CD14-positive monocyte (primary cell): ENCODE results near the gene PECR. TPM values are rescaled to one million over a fixed set of nuclear protein-coding genes. Genes with fewer than 3 reads are reported as not detected.
A peak's percentile ranks its signal among the peaks of the same experiment; 100 is the strongest.

Source experiments
- DNase-seq, 3 donors: peaks; one replicate each; pipeline ENCODE4 v3.0.0-alpha.2; 2011 to 2022
- H2AFZ ChIP-seq: 2 replicates; pipeline ENCODE4 v1.6.0; 2012; ENCODE audit warnings: mild to moderate bottlenecking, low read depth, low read length, inconsistent platforms; ENCODE audit not compliant: insufficient read depth, poor library complexity, severe bottlenecking
- H3K27ac ChIP-seq, 2 donors: 1 replicate in 1 of 2; 2 replicates in 1 of 2; pipeline ENCODE4 v1.5.1; 2012 to 2013; ENCODE audit warnings: low read length in 2 of 2, control low read depth in 1 of 2, inconsistent platforms in 1 of 2, low read depth in 1 of 2, mild to moderate bottlenecking in 1 of 2
- H3K27me3 ChIP-seq, 2 donors: one replicate each; pipeline versions ENCODE4 v1.6.0 to v1.6.1; 2011 to 2013; ENCODE audit warnings: low read length in 2 of 2; ENCODE audit not compliant: control insufficient read depth in 2 of 2, insufficient read depth in 2 of 2
- H3K36me3 ChIP-seq, 2 donors: replicated peaks in 1 of 2; 1 replicate in 1 of 2; 2 replicates in 1 of 2; pipeline versions ENCODE4 v1.5.1 to v1.6.1; 2012 to 2013; ENCODE audit warnings: low read length in 2 of 2, control low read depth in 1 of 2, inconsistent platforms in 1 of 2, mild to moderate bottlenecking in 1 of 2; ENCODE audit not compliant: insufficient read depth in 2 of 2, control insufficient read depth in 1 of 2
- H3K4me1 ChIP-seq, 2 donors: 1 replicate in 1 of 2; 2 replicates in 1 of 2; pipeline versions ENCODE4 v1.5.1 to v1.6.1; 2012 to 2013; ENCODE audit warnings: low read length in 2 of 2, control low read depth in 1 of 2, inconsistent platforms in 1 of 2, mild to moderate bottlenecking in 1 of 2, moderate library complexity in 1 of 2; ENCODE audit not compliant: insufficient read depth in 2 of 2, control insufficient read depth in 1 of 2
- H3K4me2 ChIP-seq: replicated peaks from 2 replicates; pipeline ENCODE3; 2012; ENCODE audit warnings: low read length, moderate library complexity, mild to moderate bottlenecking; ENCODE audit not compliant: poor library complexity, severe bottlenecking; ENCODE audit errors: extremely low read depth
- H3K4me3 ChIP-seq, 3 experiments: fragments of 200-600 bp in 1 of 3; sonication (generic) in 1 of 3; replicated peaks in 1 of 3; 1 replicate in 2 of 3; 2 replicates in 1 of 3; pipeline ENCODE4 v1.5.1; 2011 to 2013; ENCODE audit warnings: low read length in 3 of 3, mild to moderate bottlenecking in 3 of 3, control low read depth in 2 of 3, low read depth in 2 of 3, inconsistent platforms in 1 of 3, moderate library complexity in 1 of 3
- H3K79me2 ChIP-seq: 2 replicates; pipeline ENCODE4 v1.6.0; 2012; ENCODE audit warnings: mild to moderate bottlenecking, control low read depth, inconsistent platforms, low read length, moderate library complexity; ENCODE audit not compliant: insufficient read depth
- H3K9ac ChIP-seq: 2 replicates; pipeline ENCODE4 v1.6.0; 2017; ENCODE audit warnings: low read length, mild to moderate bottlenecking; ENCODE audit not compliant: insufficient read depth, poor library complexity, severe bottlenecking
- H3K9me3 ChIP-seq, 2 donors: replicated peaks in 1 of 2; 1 replicate in 1 of 2; 2 replicates in 1 of 2; pipeline versions ENCODE4 v1.5.1 to v1.6.1; 2012 to 2013; ENCODE audit warnings: low read length in 2 of 2, control low read depth in 1 of 2; ENCODE audit not compliant: control insufficient read depth in 1 of 2, insufficient read depth in 1 of 2
- H4K20me1 ChIP-seq: 2 replicates; pipeline ENCODE4 v1.6.0; 2012; ENCODE audit warnings: mild to moderate bottlenecking, low read length, control low read depth, moderate library complexity; ENCODE audit not compliant: insufficient read depth
- H3K27ac Mint-ChIP-seq, 7 donors: one replicate each; pipeline ENCODE4 v1.8.0; 2020; ENCODE audit warnings: mild to moderate bottlenecking in 7 of 7, mixed read lengths in 7 of 7, moderate library complexity in 6 of 7, inconsistent platforms in 2 of 7
- H3K27me3 Mint-ChIP-seq, 3 donors: one replicate each; pipeline ENCODE4 v1.8.0; 2021 to 2022; ENCODE audit warnings: low read depth in 3 of 3, mild to moderate bottlenecking in 3 of 3, mixed read lengths in 3 of 3, moderate library complexity in 3 of 3, inconsistent platforms in 1 of 3
- H3K36me3 Mint-ChIP-seq, 2 donors: one replicate each; pipeline ENCODE4 v1.8.0; 2020; ENCODE audit warnings: mixed read lengths in 2 of 2, inconsistent platforms in 1 of 2, mild to moderate bottlenecking in 1 of 2
- H3K4me1 Mint-ChIP-seq: one replicate; pipeline ENCODE4 v1.8.0; 2020; ENCODE audit warnings: mild to moderate bottlenecking, mixed read lengths
- H3K4me3 Mint-ChIP-seq, 2 donors: one replicate each; pipeline ENCODE4 v1.8.0; 2020; ENCODE audit warnings: mild to moderate bottlenecking in 2 of 2, mixed read lengths in 2 of 2, moderate library complexity in 1 of 2
- H3K9me3 Mint-ChIP-seq, 7 donors: one replicate each; pipeline ENCODE4 v1.8.0; 2020 to 2022; ENCODE audit warnings: mixed read lengths in 7 of 7, mild to moderate bottlenecking in 6 of 7, moderate library complexity in 6 of 7, inconsistent platforms in 2 of 7
- CTCF ChIP-seq: fragments of 200-600 bp; IDR thresholded peaks from one replicate; pipeline ENCODE4 v1.8.0; 2022; ENCODE audit warnings: antibody characterized with exemption, mild to moderate bottlenecking
- WGBS: methylation state at CpG from one replicate; pipeline ENCODE4 v1.1.5; 2013; ENCODE audit warnings: missing lambda C conversion rate; ENCODE audit not compliant: insufficient coverage; 5-methylcytosine and 5-hydroxymethylcytosine counted together
- intact Hi-C, 2 donors: fragments of 100-400 bp; cut with micrococcal nuclease; formaldehyde crosslinking; loops; one replicate each; pipeline versions ENCODE4 v1.15.0 to v1.15.1; 2023
- polyA plus RNA-seq, 3 donors: library from polyadenylated mRNA; depleted of rRNA in 1 of 3; unstranded in 2 of 3; stranded (reverse) in 1 of 3; fragments of 300-500 nt in 2 of 3; fragments of >200 nt in 1 of 3; fragmentation: Illumina TruSeq in 2 of 3; gene quantifications; 1 replicate in 2 of 3; 2 replicates in 1 of 3; pipeline ENCODE4 v1.2.3, GENCODE V29; 2012 to 2021

Gene PECR
- polyA plus RNA-seq, 3 donors = 7.4 to 16.9 (median 12.3) TPM

DNA sequence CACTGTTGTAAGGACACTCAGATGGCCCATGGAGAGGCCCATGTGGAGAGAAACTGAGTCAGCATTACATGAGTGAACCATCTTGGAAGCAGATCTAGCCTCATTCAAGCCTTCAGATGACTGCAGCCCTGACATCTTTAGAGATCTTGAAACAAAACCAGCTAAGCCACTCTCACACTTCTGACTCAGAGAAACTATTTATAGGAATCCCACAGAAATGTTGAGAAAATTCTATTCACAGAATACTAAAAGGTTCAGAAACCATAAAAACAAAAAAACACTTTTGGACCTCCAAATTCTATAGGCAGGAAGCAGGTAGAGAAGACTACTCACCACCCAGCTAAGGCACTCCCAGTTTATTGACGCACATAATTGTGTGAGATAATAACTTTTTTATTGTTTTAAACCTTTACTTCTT, 8.8 kb upstream of the PECR start:
- H3K79me2 ChIP-seq = no peaks in the 10 kb centered on the region
- no peak overlapping the region for H3K27ac ChIP-seq
- DNase-seq = no peak
- Mint-ChIP-seq H3K27me3 (peaks cover 0 to 4% (median 0%) of the 10 kb centered on the region in 3 donors), H3K27ac (no peak overlapping the region), H3K4me1 (peaks cover 10% of the 10 kb centered on the region), H3K9me3 (peaks cover 0 to 2% (median 0%) of the 10 kb centered on the region in 7 donors), H3K4me3 (no peak overlapping the region), H3K36me3 (peaks cover 0 to 4% of the 10 kb centered on the region in 2 donors)
- H3K4me2 ChIP-seq = no peak overlapping the region
- no peak for TF ChIP-seq CTCF
- H3K36me3 ChIP-seq = no peaks in the 10 kb centered on the region
- H3K4me1 ChIP-seq = no peaks in the 10 kb centered on the region
- intact Hi-C loops = no loop called here
- no peak overlapping the region for H2AFZ ChIP-seq
- no peaks in the 10 kb centered on the region for H3K9me3 ChIP-seq
- no peaks in the 10 kb centered on the region for H4K20me1 ChIP-seq
- no peaks in the 10 kb centered on the region for H3K27me3 ChIP-seq
- no peak overlapping the region for H3K4me3 ChIP-seq
- WGBS = no CpG with 5 or more reads among the region's 1 CpG
- no peak overlapping the region for H3K9ac ChIP-seq

DNA sequence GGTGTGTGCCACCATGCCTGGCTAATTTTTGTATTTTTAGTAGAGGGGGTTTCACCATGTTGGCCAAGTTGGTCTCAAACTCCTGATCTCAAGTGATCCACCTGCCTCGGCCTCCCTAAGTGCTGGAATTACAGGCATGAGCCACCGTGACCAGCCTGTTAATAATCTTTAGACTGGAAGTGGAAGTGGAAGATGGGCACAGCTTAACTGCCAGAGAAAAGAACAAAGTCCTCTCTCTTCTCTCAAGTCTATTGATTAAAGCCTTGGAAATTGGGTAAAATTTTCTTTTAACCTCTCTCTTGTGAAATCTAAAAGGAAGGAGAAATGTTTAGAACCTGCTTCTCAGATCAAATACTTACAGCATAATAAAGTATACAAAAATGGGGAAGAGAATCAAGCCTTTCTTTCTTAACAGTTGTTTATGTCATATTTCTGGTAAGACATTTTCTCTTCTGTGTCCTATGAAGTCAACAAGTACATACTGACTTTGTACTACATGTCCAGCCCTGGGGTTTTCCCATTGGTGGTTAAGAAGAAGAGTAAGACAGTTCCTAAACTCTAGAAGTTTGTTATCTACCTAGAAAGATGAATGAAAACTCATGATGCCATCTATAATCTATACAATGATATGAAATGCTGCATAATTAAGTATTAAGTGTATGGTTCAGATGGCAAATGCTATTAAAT, 4.7 kb upstream of the PECR start:
- peaks cover 0 to 4% of the 10 kb centered on the region in 2 donors for H3K36me3 Mint-ChIP-seq
- peaks cover 0 to 5% (median 2%) of the 10 kb centered on the region in 3 donors for H3K27me3 Mint-ChIP-seq
- no peak overlapping the region for H3K4me2 ChIP-seq
- intact Hi-C loops = no loop called here
- TF ChIP-seq CTCF = no peak
- H3K4me1 ChIP-seq = peaks cover 19 to 29% of the 10 kb centered on the region in 2 donors
- H3K9me3 ChIP-seq = no peaks in the 10 kb centered on the region
- no peak for DNase-seq
- H3K4me3 Mint-ChIP-seq = no peak overlapping the region
- H3K9me3 Mint-ChIP-seq = peaks cover 0 to 2% (median 0%) of the 10 kb centered on the region in 7 donors
- H3K4me1 Mint-ChIP-seq = peaks cover 39% of the 10 kb centered on the region
- no peaks in the 10 kb centered on the region for H3K36me3 ChIP-seq
- peak overlapping the region in 1 of 7 donors; percentile 17 for H3K27ac Mint-ChIP-seq
- no peaks in the 10 kb centered on the region for H4K20me1 ChIP-seq
- no peak overlapping the region for H3K4me3 ChIP-seq
- no peaks in the 10 kb centered on the region for H3K27me3 ChIP-seq
- H3K9ac ChIP-seq = no peak overlapping the region
- no peak overlapping the region for H2AFZ ChIP-seq
- WGBS = no CpG with 5 or more reads among the region's 2 CpGs
- no peak overlapping the region for H3K27ac ChIP-seq
- H3K79me2 ChIP-seq = peaks cover 15% of the 10 kb centered on the region
